GM12873 (cell line): ENCODE measurements around the gene CLDN12.

Experiments used
- TF ChIP-seq, protein P1 (sequence below): IDR thresholded peaks from 2 replicates; pipeline ENCODE4 v1.5.1; 2012; ENCODE audit warnings: low read depth, mild to moderate bottlenecking, moderate library complexity, low read length, control low read depth; ENCODE audit not compliant: insufficient read depth; ENCODE audit errors: missing control alignments

CLDN12 gene

DNA sequence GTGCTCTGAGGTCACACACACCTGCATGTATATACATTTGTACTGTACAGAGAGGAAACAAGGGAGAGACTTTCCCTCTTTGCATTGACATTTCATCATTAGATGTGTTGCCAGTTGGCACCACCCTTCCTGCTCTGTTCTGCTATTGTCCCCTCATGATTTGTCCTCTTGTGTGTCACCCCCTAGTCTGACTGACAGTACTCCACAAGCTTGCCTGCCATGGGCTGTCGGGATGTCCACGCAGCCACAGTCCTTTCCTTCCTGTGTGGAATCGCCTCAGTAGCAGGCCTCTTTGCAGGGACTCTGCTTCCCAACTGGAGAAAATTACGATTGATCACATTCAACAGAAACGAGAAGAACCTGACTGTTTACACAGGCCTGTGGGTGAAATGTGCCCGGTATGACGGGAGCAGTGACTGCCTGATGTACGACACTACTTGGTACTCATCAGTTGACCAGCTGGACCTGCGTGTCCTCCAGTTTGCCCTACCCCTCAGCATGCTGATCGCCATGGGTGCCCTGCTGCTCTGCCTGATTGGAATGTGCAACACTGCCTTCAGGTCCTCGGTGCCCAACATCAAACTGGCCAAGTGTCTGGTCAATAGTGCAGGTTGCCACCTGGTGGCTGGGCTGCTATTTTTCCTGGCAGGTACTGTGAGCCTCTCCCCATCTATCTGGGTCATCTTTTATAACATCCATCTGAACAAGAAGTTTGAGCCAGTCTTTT, 9.4 kb downstream of the CLDN12 start:
- TF ChIP-seq, protein P1, sequence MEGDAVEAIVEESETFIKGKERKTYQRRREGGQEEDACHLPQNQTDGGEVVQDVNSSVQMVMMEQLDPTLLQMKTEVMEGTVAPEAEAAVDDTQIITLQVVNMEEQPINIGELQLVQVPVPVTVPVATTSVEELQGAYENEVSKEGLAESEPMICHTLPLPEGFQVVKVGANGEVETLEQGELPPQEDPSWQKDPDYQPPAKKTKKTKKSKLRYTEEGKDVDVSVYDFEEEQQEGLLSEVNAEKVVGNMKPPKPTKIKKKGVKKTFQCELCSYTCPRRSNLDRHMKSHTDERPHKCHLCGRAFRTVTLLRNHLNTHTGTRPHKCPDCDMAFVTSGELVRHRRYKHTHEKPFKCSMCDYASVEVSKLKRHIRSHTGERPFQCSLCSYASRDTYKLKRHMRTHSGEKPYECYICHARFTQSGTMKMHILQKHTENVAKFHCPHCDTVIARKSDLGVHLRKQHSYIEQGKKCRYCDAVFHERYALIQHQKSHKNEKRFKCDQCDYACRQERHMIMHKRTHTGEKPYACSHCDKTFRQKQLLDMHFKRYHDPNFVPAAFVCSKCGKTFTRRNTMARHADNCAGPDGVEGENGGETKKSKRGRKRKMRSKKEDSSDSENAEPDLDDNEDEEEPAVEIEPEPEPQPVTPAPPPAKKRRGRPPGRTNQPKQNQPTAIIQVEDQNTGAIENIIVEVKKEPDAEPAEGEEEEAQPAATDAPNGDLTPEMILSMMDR, result peak; percentile 47

DNA sequence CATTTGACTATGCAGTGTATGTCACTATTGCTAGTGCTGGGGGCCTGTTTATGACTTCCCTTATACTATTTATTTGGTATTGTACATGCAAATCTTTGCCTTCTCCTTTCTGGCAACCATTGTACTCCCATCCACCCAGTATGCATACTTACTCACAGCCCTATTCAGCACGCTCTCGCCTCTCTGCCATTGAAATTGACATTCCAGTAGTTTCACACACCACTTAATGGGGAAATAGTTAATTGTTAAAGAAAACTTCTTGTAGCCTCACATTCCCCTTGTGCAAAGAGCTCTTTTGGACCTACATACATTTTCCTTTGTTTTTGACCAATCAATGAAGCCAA, 9.9 kb downstream of the CLDN12 start:
- TF ChIP-seq, protein P1, result no peak

DNA sequence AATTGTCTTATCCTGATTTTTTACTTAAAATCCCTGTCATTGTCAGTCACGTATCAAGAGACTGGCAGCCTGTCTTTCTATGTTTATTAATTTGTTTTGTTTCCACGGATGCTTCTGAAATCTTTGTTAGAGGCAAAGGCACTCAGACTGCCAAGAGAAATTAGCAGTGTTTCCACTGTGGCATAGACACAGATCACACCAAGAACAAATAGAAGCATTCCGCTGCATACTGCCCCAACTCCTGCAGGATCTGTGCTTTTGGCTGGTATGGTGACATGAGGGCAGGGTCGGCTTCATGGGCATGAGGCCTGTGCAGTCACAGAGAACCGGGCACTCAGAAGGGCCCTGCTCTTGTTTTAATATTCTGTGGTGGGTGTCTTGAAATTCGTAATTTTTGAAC, 18.4 kb downstream of the CLDN12 start:
- TF ChIP-seq, protein P1, result no peak

DNA sequence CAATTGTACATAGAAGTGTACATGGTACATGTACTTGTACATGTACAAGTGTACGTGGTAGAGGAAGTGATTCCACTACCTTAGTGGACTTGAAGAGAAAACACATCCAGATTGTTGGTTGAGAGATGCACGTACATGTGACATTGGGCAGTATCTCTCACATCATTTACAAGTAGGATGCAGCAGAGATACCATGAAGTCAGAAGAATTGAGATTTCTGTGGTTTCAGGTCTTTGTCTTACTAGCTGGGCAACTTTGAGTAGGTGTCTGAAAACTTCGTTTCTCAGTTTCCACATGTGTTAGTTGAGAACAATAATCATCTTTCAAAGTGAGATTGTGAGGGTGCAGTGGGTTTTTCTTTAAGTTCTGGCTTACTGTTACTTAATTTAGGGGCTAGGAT, 21.5 kb downstream of the CLDN12 start:
- TF ChIP-seq, protein P1, result no peak

DNA sequence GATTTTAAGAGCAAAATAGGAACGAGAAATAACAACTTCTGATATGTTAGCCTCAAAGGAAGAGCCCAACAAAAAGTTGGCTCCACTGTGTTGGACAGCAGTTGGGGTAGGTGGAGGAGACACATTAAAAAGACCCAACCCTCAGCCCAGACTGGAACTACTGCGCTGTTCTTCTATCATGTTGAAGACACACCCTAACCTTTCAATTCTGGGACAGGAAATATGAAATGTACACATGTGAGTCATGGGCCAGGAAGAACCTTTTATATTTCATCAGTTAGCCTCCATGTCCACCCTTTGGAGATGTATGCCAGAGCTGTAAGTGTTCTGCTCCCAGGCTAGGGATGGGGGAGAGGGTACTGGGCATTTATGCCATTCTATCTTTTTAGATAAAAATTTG, 22.1 kb downstream of the CLDN12 start:
- TF ChIP-seq, protein P1, result no peak

DNA sequence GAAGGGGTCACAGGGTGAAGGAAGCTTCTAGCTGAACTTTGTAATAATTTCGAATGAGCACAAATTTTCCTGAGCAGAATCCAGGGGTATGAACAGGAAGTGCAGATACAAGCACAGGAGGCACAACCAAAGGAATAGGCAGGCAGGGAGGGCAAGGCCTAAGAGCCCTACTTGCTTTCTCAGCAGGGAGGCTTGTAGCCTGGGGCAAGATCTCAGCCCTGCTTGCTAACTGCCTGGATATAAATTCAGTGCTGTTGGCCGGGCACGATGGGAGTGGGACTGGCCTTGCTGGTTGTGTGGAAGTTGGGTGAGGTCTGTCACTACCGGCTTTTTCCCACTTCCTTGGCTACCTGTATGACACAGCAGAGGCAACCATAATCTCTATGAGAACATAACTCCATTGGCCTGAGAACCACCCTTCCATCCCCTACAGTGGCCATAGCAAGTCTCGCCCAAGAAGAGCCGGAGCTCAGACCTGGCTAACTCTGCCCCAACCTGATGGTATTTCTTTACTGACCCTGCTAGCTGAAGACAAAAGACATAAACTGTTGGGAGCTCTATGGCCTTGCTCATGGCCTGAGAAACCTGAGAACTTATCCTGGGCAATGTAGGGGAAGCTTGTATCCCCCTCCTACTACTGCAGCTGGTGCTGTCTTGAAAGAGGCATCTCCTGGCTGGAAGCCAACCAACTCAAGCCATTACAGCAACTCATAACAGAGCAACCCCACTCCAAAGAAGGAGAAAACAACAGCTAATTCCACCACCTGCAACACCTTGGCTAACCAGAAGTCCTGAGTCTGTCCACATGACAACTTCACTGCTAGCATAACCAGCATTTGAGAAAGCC, 27.6 kb downstream of the CLDN12 start:
- TF ChIP-seq, protein P1, result no peak

DNA sequence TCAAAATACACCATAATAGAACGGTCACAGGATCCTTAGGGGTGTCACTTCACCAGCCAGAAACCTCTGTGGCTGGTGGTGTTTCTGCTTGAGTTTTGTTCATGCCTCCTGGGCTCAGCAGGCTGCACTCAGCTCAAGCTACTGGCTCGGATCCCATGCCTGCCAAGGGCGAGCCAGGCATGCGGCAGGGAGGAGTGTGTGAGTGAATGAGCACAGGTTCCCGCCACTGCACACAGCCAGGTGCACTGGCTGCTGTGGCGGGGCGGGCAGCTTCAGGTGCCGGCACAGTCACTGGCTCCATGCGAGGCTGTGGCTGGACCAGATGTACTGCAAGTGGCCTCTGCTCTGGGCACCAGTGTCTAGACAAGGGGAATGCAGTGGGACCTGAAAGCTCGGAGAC, 29.5 kb downstream of the CLDN12 start:
- TF ChIP-seq, protein P1, result no peak
